ENCODE data around the gene CNIH2. TPM values are rescaled to one million over a fixed set of nuclear protein-coding genes. Genes with fewer than 3 reads are reported as not detected.

Gene CNIH2
- total RNA-seq, 1 experiment from 2014 or later: 12.9 TPM

DNA sequence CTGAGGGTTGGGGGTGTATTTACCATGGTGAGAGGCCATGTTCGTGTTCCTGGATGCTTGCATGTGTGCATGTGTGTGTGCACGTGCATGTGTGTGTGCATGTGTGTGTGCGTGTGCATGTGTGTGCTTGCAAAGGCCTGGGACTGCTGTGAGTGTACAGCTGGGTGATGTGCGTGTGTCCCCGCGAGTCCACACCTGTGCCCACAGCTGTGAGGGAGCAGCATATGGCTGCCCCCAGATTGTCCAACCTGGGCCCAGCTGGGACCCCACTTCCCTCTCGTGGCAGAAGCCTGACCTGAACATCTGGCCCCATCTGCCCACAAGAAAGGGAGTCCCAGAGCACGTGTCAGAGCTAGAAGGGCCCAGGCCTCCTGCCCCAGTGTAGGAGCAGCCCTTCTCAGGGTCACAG, 47.3 kb downstream of the CNIH2 start:
- Mint-ChIP-seq H3K27me3 (ENCODE audit: low read depth) (peaks cover 13% of the 10 kb centered on the region), H3K27ac (no peak overlapping the region), H3K4me1 (peaks cover 15% of the 10 kb centered on the region), H3K9me3 (peaks cover 8% of the 10 kb centered on the region), H3K4me3 (no peak overlapping the region), H3K36me3 (peaks cover 2% of the 10 kb centered on the region)
- CTCF ChIA-PET: interaction anchor here (1.0 to 2.1 kb wide), 2 partner anchors 13 to 43 kb away, joined by 3 to 27 read pairs; no protein-coding TSS in a partner anchor
- no peak for DNase-seq (ENCODE audit: low spot score)
- POLR2A ChIA-PET: interaction anchor here (1.7 kb wide), 1 partner anchor 13 kb away, joined by 8 read pairs; no protein-coding TSS in a partner anchor
- no peak for ATAC-seq
- TF ChIP-seq AR (CRISPR knock-in tag; IDR thresholded peaks at IDR 0.05): no peak
- TF ChIP-seq ETV6 (CRISPR knock-in tag; IDR thresholded peaks at IDR 0.05): no peak
- no peak for TF ChIP-seq JUN (CRISPR knock-in tag; IDR thresholded peaks at IDR 0.05)
- TF ChIP-seq TEAD4 (CRISPR knock-in tag; IDR thresholded peaks at IDR 0.05): no peak
- TF ChIP-seq FOXP4 (CRISPR knock-in tag; IDR thresholded peaks at IDR 0.05): no peak
- TF ChIP-seq ZNF138 (CRISPR knock-in tag; conservative IDR thresholded peaks at IDR 0.05): no peak
- TF ChIP-seq, protein P1, sequence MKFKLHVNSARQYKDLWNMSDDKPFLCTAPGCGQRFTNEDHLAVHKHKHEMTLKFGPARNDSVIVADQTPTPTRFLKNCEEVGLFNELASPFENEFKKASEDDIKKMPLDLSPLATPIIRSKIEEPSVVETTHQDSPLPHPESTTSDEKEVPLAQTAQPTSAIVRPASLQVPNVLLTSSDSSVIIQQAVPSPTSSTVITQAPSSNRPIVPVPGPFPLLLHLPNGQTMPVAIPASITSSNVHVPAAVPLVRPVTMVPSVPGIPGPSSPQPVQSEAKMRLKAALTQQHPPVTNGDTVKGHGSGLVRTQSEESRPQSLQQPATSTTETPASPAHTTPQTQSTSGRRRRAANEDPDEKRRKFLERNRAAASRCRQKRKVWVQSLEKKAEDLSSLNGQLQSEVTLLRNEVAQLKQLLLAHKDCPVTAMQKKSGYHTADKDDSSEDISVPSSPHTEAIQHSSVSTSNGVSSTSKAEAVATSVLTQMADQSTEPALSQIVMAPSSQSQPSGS (CRISPR knock-in tag; IDR thresholded peaks at IDR 0.05; ENCODE audit: borderline replicate concordance, low read depth): no peak
- no peak for TF ChIP-seq NFYB (CRISPR knock-in tag; conservative IDR thresholded peaks at IDR 0.05; ENCODE audit: low read depth)

GRCh38 chr11:66326261-66327111, 48.5 kb downstream of the CNIH2 start:
- Mint-ChIP-seq H3K27ac (no peak overlapping the region), H3K27me3 (ENCODE audit: low read depth) (peaks cover 11% of the 10 kb centered on the region), H3K4me3 (no peak overlapping the region), H3K4me1 (peaks cover 15% of the 10 kb centered on the region), H3K36me3 (no peaks in the 10 kb centered on the region), H3K9me3 (0 out of 2 replicates have a peak, but pooled peaks cover 6% of the 10 kb centered on the region)
- POLR2A ChIA-PET: interaction anchor here (1.4 to 1.6 kb wide), 2 partner anchors 9 to 13 kb away, joined by 4 to 5 read pairs; no protein-coding TSS in a partner anchor
- CTCF ChIA-PET: interaction anchor here (0.6 to 1.6 kb wide), 9 partner anchors 9 to 104 kb away, joined by 3 to 45 read pairs (median 5); partner anchors contain the start of genes CD248, RIN1 and YIF1A
- ATAC-seq (no peak), DNase-seq (ENCODE audit: low spot score) (no peak)
- no peak for TF ChIP-seq MXD4 (CRISPR knock-in tag; IDR thresholded peaks at IDR 0.05; ENCODE audit: borderline replicate concordance)
- no peak for TF ChIP-seq ETV6 (CRISPR knock-in tag; IDR thresholded peaks at IDR 0.05)
- TF ChIP-seq, protein P2, sequence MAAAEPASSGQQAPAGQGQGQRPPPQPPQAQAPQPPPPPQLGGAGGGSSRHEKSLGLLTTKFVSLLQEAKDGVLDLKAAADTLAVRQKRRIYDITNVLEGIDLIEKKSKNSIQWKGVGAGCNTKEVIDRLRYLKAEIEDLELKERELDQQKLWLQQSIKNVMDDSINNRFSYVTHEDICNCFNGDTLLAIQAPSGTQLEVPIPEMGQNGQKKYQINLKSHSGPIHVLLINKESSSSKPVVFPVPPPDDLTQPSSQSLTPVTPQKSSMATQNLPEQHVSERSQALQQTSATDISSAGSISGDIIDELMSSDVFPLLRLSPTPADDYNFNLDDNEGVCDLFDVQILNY (CRISPR knock-in tag; IDR thresholded peaks at IDR 0.05): no peak
- TF ChIP-seq, protein P1 (CRISPR knock-in tag; IDR thresholded peaks at IDR 0.05; ENCODE audit: borderline replicate concordance, low read depth): no peak
- no peak for TF ChIP-seq SOX15 (CRISPR knock-in tag; IDR thresholded peaks at IDR 0.05)
- TF ChIP-seq, protein P3, sequence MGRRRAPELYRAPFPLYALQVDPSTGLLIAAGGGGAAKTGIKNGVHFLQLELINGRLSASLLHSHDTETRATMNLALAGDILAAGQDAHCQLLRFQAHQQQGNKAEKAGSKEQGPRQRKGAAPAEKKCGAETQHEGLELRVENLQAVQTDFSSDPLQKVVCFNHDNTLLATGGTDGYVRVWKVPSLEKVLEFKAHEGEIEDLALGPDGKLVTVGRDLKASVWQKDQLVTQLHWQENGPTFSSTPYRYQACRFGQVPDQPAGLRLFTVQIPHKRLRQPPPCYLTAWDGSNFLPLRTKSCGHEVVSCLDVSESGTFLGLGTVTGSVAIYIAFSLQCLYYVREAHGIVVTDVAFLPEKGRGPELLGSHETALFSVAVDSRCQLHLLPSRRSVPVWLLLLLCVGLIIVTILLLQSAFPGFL (CRISPR knock-in tag; IDR thresholded peaks at IDR 0.05; ENCODE audit: borderline replicate concordance): no peak
- TF ChIP-seq MYBL2 (CRISPR knock-in tag; IDR thresholded peaks at IDR 0.05): no peak
- no peak for TF ChIP-seq ZNF416 (CRISPR knock-in tag; IDR thresholded peaks at IDR 0.05)
- no peak for TF ChIP-seq OVOL2 (CRISPR knock-in tag; IDR thresholded peaks at IDR 0.05; ENCODE audit: borderline replicate concordance)
- no peak for TF ChIP-seq CBFB (CRISPR knock-in tag; IDR thresholded peaks at IDR 0.05; ENCODE audit: low read depth)
- no peak for TF ChIP-seq KAT7 (CRISPR knock-in tag; IDR thresholded peaks at IDR 0.05; ENCODE audit: borderline replicate concordance)
- no peak for TF ChIP-seq ATF1 (CRISPR knock-in tag; IDR thresholded peaks at IDR 0.05)
- TF ChIP-seq, protein P4, sequence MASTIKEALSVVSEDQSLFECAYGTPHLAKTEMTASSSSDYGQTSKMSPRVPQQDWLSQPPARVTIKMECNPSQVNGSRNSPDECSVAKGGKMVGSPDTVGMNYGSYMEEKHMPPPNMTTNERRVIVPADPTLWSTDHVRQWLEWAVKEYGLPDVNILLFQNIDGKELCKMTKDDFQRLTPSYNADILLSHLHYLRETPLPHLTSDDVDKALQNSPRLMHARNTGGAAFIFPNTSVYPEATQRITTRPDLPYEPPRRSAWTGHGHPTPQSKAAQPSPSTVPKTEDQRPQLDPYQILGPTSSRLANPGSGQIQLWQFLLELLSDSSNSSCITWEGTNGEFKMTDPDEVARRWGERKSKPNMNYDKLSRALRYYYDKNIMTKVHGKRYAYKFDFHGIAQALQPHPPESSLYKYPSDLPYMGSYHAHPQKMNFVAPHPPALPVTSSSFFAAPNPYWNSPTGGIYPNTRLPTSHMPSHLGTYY (CRISPR knock-in tag; IDR thresholded peaks at IDR 0.05): no peak
- TF ChIP-seq, protein P5, sequence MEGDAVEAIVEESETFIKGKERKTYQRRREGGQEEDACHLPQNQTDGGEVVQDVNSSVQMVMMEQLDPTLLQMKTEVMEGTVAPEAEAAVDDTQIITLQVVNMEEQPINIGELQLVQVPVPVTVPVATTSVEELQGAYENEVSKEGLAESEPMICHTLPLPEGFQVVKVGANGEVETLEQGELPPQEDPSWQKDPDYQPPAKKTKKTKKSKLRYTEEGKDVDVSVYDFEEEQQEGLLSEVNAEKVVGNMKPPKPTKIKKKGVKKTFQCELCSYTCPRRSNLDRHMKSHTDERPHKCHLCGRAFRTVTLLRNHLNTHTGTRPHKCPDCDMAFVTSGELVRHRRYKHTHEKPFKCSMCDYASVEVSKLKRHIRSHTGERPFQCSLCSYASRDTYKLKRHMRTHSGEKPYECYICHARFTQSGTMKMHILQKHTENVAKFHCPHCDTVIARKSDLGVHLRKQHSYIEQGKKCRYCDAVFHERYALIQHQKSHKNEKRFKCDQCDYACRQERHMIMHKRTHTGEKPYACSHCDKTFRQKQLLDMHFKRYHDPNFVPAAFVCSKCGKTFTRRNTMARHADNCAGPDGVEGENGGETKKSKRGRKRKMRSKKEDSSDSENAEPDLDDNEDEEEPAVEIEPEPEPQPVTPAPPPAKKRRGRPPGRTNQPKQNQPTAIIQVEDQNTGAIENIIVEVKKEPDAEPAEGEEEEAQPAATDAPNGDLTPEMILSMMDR (IDR thresholded peaks at IDR 0.05): no peak

All from WTC11 (cell line).